Uterus (tissue), 4 donors: ENCODE results near the gene NUP153. TPM values are rescaled to one million over a fixed set of nuclear protein-coding genes. Genes with fewer than 3 reads are reported as not detected.
"Not testable (repeated sequence)": the region's sequence is repeated elsewhere in the genome, so short reads cannot be mapped to it uniquely, and the experiment has no call there.

ENCODE experiments used
- DNase-seq, 2 donors: peaks; one replicate each; pipeline ENCODE4 v3.0.0-alpha.2; 2019 to 2020
- H3K27ac ChIP-seq, 2 donors: fragments of 200-600 bp; sonication (generic); 1 replicate in 1 of 2; 2 replicates in 1 of 2; pipeline ENCODE4 v1.5.1; 2016 to 2018
- H3K27me3 ChIP-seq, 2 donors: fragments of 200-600 bp; sonication (generic); one replicate each; pipeline ENCODE4 v1.5.1; 2018 to 2019; ENCODE audit warnings: control low read depth in 1 of 2
- H3K36me3 ChIP-seq, 2 donors: fragments of 200-600 bp; sonication (generic); one replicate each; pipeline ENCODE4 v1.5.1; 2019; ENCODE audit warnings: control low read depth in 1 of 2
- H3K4me1 ChIP-seq, 2 donors: fragments of 200-600 bp; sonication (generic); one replicate each; pipeline ENCODE4 v1.5.1; 2018 to 2019; ENCODE audit warnings: control low read depth in 1 of 2
- H3K4me3 ChIP-seq, 2 donors: fragments of 200-600 bp; sonication (generic); 1 replicate in 1 of 2; 2 replicates in 1 of 2; pipeline ENCODE4 v1.5.1; 2018 to 2019; ENCODE audit warnings: mild to moderate bottlenecking in 1 of 2
- H3K9me3 ChIP-seq, 2 donors: fragments of 200-600 bp; sonication (generic); one replicate each; pipeline ENCODE4 v1.5.1; 2019; ENCODE audit warnings: control low read depth in 1 of 2
- CTCF ChIP-seq, 4 experiments: fragments of 200-600 bp in 2 of 4; fragments of 450-650 bp in 2 of 4; sonication (generic) in 2 of 4; IDR thresholded peaks; one replicate each; pipeline ENCODE4 v1.5.1; 2016 to 2019; ENCODE audit warnings: antibody characterized with exemption in 4 of 4, mild to moderate bottlenecking in 2 of 4, moderate library complexity in 1 of 4
- POLR2A ChIP-seq, 2 donors: fragments of 450-650 bp; IDR thresholded peaks; one replicate each; pipeline ENCODE4 v1.6.1; 2016; ENCODE audit warnings: antibody characterized with exemption in 2 of 2, mild to moderate bottlenecking in 1 of 2, moderate library complexity in 1 of 2
- intact Hi-C: fragments of 100-400 bp; cut with DNase I; formaldehyde crosslinking; loops from one replicate; pipeline ENCODE4 v1.15.1; 2023; ENCODE audit warnings: low total_unique reads
- total RNA-seq, 4 donors: library from RNA; depleted of rRNA in 3 of 4; stranded (reverse); fragments of >200 nt in 3 of 4; gene quantifications; one replicate each; pipeline versions ENCODE4 v1.1.0 to v1.2.4, GENCODE V29; 2014 to 2023
- donor health status: DM: yes; HTN: yes; CAD: no.

Gene NUP153
- 10 to 100 TPM; 14.1 to 55.1 (median 48.4) TPM for total RNA-seq

- peak; percentile 98 to 100 for DNase-seq
- H3K27ac ChIP-seq = peak within 1 kb of the TSS; percentile 92 to 97
- H3K4me1 ChIP-seq = peaks cover 8 to 14% of the 10 kb centered on the region in 2 donors
- H3K4me3 ChIP-seq = peak within 1 kb of the TSS; percentile 64 to 84
- no peaks in the 10 kb centered on the region for H3K9me3 ChIP-seq
- H3K36me3 ChIP-seq = no peaks in the 10 kb centered on the region
- TF ChIP-seq POLR2A (IDR thresholded peaks at IDR 0.05) (peak; percentile 87 to 97), CTCF (IDR thresholded peaks at IDR 0.05) (peak in 2 of 4 experiments; percentile 14 to 16)
- intact Hi-C loops = loop anchor here (10.0 kb wide), 1 partner anchor 92 kb away; no protein-coding TSS in a partner anchor
- H3K27me3 ChIP-seq = no peaks in the 10 kb centered on the region
Observed at GRCh38 chr6:17706580-17707370, at the start of gene NUP153. TSS of gene NUP153 (minus strand) at chr6:17706925. CDS start at chr6:17706387, 538 bp downstream.

- Histone ChIP-seq H3K9me3 (no peaks in the 10 kb centered on the region), H3K36me3 (no peaks in the 10 kb centered on the region), H3K27me3 (no peaks in the 10 kb centered on the region), H3K4me3 (no peak overlapping the region), H3K4me1 (no peaks in the 10 kb centered on the region), H3K27ac (no peak overlapping the region)
- intact Hi-C loops = no loop called here
- no peak for DNase-seq
- TF ChIP-seq CTCF (IDR thresholded peaks at IDR 0.05) = no peak
- TF ChIP-seq POLR2A (IDR thresholded peaks at IDR 0.05) = no peak
Observed at GRCh38 chr6:17754254-17754653, 47.5 kb upstream of the NUP153 start.

GRCh38 chr6:17745324-17745723 is 38.6 kb upstream of the NUP153 start:
- H3K36me3 ChIP-seq, H3K9me3 ChIP-seq, DNase-seq, intact Hi-C loops, H3K4me3 ChIP-seq, H3K27me3 ChIP-seq, H3K27ac ChIP-seq, H3K4me1 ChIP-seq: not testable (repeated sequence)

- H3K4me1 ChIP-seq = not testable (repeated sequence)
Observed at GRCh38 chr6:17744757-17745308, 38.1 kb upstream of the NUP153 start.

GRCh38 chr6:17744019-17744756 is 37.5 kb upstream of the NUP153 start:
- H3K27me3 ChIP-seq = no peaks in the 10 kb centered on the region
- TF ChIP-seq CTCF (IDR thresholded peaks at IDR 0.05) (no peak), POLR2A (IDR thresholded peaks at IDR 0.05) (no peak)
- no peaks in the 10 kb centered on the region for H3K9me3 ChIP-seq
- no peak for DNase-seq
- H3K4me3 ChIP-seq = no peak overlapping the region
- intact Hi-C loops = no loop called here
- H3K36me3 ChIP-seq = no peaks in the 10 kb centered on the region
- no peak overlapping the region for H3K27ac ChIP-seq
- H3K4me1 ChIP-seq = no peaks in the 10 kb centered on the region

More at GRCh38 chr6:17744757-17745308, 38.1 kb upstream of the NUP153 start:
- intact Hi-C loops, DNase-seq, H3K9me3 ChIP-seq, H3K4me3 ChIP-seq, H3K27me3 ChIP-seq, H3K36me3 ChIP-seq, H3K27ac ChIP-seq: not testable (repeated sequence)

GRCh38 chr6:17741507-17741906 is 34.8 kb upstream of the NUP153 start:
- Histone ChIP-seq H3K36me3 (no peaks in the 10 kb centered on the region), H3K9me3 (peaks cover 0 to 6% of the 10 kb centered on the region in 2 donors), H3K27ac (no peak overlapping the region), H3K4me1 (no peaks in the 10 kb centered on the region), H3K4me3 (no peak overlapping the region), H3K27me3 (no peaks in the 10 kb centered on the region)
- no peak for DNase-seq
- no peak for TF ChIP-seq POLR2A (IDR thresholded peaks at IDR 0.05)
- no peak for TF ChIP-seq CTCF (IDR thresholded peaks at IDR 0.05)
- intact Hi-C loops = no loop called here
